Measurements from ENCODE around the gene USP32. TPM values are rescaled to one million over a fixed set of nuclear protein-coding genes. Genes with fewer than 3 reads are reported as not detected.

USP32 gene
- total RNA-seq, 1 experiment from 2014 or later = 73.5 TPM

- no peak for TF ChIP-seq CTCF (conservative IDR thresholded peaks at IDR 0.05)
- Histone ChIP-seq H3K4me1 (ENCODE audit: insufficient read depth, low read length) (peaks cover 12% of the 10 kb centered on the region), H2BK20ac (ENCODE audit: low read depth, low read length, poor library complexity, severe bottlenecking) (no peak overlapping the region), H2AFZ (ENCODE audit: low read length) (no peak overlapping the region), H3K9ac (ENCODE audit: extremely low read depth, insufficient read length, low read length) (no peak overlapping the region), H4K20me1 (ENCODE audit: control insufficient read depth, insufficient read depth, insufficient read length) (no peaks in the 10 kb centered on the region), H3K14ac (ENCODE audit: insufficient read depth, low read length) (no peak overlapping the region), H3K18ac (ENCODE audit: insufficient read length, low read depth, low read length) (no peak overlapping the region), H2BK15ac (ENCODE audit: low read depth, low read length) (no peak overlapping the region), H3K27me3 (ENCODE audit: insufficient read depth, low read length) (no peaks in the 10 kb centered on the region), H3T11ph (ENCODE audit: low read length) (no peak overlapping the region), H3K79me2 (ENCODE audit: insufficient read depth, low read length) (peaks cover 37% of the 10 kb centered on the region; the same call in 1 of the 2 replicates), H4K5ac (ENCODE audit: insufficient read length, low read depth, low read length) (no peak overlapping the region), H3K23ac (ENCODE audit: insufficient read length, low read depth, low read length) (no peak overlapping the region), H3K23me2 (ENCODE audit: insufficient read length, low read depth, low read length, poor library complexity, severe bottlenecking) (peaks cover 6% of the 10 kb centered on the region), H3K56ac (ENCODE audit: insufficient read length, low read depth, low read length) (no peak overlapping the region), H3K27ac (ENCODE audit: insufficient read length, low read depth, low read length) (no peak overlapping the region), H3K79me1 (ENCODE audit: insufficient read depth, low read depth, low read length, poor library complexity, severe bottlenecking) (no peaks in the 10 kb centered on the region), H2AK5ac (ENCODE audit: insufficient read length, low read length) (no peak overlapping the region), H3K4ac (ENCODE audit: low read depth, low read length) (no peak overlapping the region), H2BK120ac (ENCODE audit: low read depth, low read length, poor library complexity, severe bottlenecking) (no peak overlapping the region), H4K8ac (replicated peaks; ENCODE audit: insufficient read length, low read depth, low read length) (no peak overlapping the region), H2BK12ac (ENCODE audit: insufficient read length, low read depth, low read length) (no peak overlapping the region), H3K9me3 (ENCODE audit: control insufficient read depth, low read depth, low read length) (no peaks in the 10 kb centered on the region), H3K4me2 (ENCODE audit: insufficient read depth, insufficient read length, low read length) (no peak overlapping the region), H4K91ac (ENCODE audit: insufficient read length, low read depth, low read length) (no peak overlapping the region), H2BK5ac (ENCODE audit: insufficient read length, low read length) (no peak overlapping the region)
- no peak for DNase-seq
- Mint-ChIP-seq H3K4me1 (peaks cover 71 to 73% of the 10 kb centered on the region in 2 experiments), H3K9me3 (no peaks in the 10 kb centered on the region), H3K36me3 (ENCODE audit: insufficient read depth in 1 of 3, low read depth in 3 of 3) (no peaks in the 10 kb centered on the region; a peak in 1 of 7 replicates), H3K4me3 (peak overlapping the region; percentile 36 to 69), H3K27me3 (ENCODE audit: low read depth) (no peaks in the 10 kb centered on the region), H3K27ac (peak overlapping the region in 1 of 3 experiments; percentile 88; a peak in 1 of 7 replicates)
- WGBS (ENCODE audit: extremely low coverage, insufficient read length, low lambda C conversion rate) = no CpG with 5 or more reads among the region's 3 CpGs
These were observed 4.3 kb downstream of the USP32 start for GRCh38 chr17:60387666-60388065.
